Bronchial epithelial cell (primary cell): Measurements from ENCODE around the gene PPP1R1C. TPM values are rescaled to one million over a fixed set of nuclear protein-coding genes. Genes with fewer than 3 reads are reported as not detected.
A peak's percentile ranks its signal among the peaks of the same experiment; 100 is the strongest.

ENCODE experiments used
- DNase-seq: peaks from one replicate; pipeline ENCODE4 v3.0.0-alpha.2; 2010; ENCODE audit warnings: low read depth
- FAIRE-seq: peaks from 2 replicates; lab custom pipeline; 2011; peaks lifted over from hg19 to GRCh38; lab: Jason Lieb, UNC
- H3K27me3 ChIP-seq: 2 replicates; pipeline ENCODE4 v1.5.1; 2011; ENCODE audit warnings: low read length; ENCODE audit not compliant: control insufficient read depth, insufficient read depth
- H3K36me3 ChIP-seq: 2 replicates; pipeline ENCODE4 v1.5.1; 2011; ENCODE audit warnings: low read length; ENCODE audit not compliant: control insufficient read depth, insufficient read depth
- H3K4me3 ChIP-seq: 2 replicates; pipeline ENCODE4 v1.5.1; 2011; ENCODE audit warnings: mild to moderate bottlenecking, low read depth, low read length, control low read depth
- total RNA-seq: library from RNA; depleted of rRNA; stranded (reverse); fragments of >200 nt; gene quantifications from 2 replicates; pipeline ENCODE4 v1.2.1, GENCODE V29; 2014
- TF ChIP-seq, protein P1 (sequence below): IDR thresholded peaks from 2 replicates; pipeline ENCODE4 v1.5.1; 2011; ENCODE audit warnings: mild to moderate bottlenecking, moderate library complexity, low read length, control low read depth, inconsistent platforms; ENCODE audit not compliant: insufficient read depth, severe bottlenecking

PPP1R1C gene
- total RNA-seq, 1 donor from 2014 or later, result 2.1 TPM

DNA sequence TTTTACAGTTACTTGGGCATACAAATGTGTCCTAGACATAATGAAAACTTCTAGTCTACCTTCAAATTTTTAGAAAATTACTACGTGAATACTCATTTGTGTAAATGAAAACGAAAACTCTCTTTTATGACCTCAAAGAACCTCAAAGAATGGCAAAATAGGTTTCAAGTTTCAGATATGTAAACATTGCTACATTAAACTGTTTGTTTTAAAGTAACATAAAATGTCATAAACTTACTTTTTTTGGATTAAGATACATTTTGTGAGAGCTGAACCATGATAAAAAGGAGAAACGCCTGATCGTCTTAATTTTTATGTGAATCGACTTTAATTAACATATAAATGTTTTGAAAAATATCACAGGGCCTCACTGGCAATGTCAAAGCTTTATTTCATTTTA, 91.4 kb downstream of the PPP1R1C start:
- no peak overlapping the region for H3K4me3 ChIP-seq
- TF ChIP-seq, protein P1, sequence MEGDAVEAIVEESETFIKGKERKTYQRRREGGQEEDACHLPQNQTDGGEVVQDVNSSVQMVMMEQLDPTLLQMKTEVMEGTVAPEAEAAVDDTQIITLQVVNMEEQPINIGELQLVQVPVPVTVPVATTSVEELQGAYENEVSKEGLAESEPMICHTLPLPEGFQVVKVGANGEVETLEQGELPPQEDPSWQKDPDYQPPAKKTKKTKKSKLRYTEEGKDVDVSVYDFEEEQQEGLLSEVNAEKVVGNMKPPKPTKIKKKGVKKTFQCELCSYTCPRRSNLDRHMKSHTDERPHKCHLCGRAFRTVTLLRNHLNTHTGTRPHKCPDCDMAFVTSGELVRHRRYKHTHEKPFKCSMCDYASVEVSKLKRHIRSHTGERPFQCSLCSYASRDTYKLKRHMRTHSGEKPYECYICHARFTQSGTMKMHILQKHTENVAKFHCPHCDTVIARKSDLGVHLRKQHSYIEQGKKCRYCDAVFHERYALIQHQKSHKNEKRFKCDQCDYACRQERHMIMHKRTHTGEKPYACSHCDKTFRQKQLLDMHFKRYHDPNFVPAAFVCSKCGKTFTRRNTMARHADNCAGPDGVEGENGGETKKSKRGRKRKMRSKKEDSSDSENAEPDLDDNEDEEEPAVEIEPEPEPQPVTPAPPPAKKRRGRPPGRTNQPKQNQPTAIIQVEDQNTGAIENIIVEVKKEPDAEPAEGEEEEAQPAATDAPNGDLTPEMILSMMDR, result no peak
- FAIRE-seq (no peak), DNase-seq (no peak)
- no peaks in the 10 kb centered on the region for H3K36me3 ChIP-seq
- H3K27me3 ChIP-seq, result no peaks in the 10 kb centered on the region

DNA sequence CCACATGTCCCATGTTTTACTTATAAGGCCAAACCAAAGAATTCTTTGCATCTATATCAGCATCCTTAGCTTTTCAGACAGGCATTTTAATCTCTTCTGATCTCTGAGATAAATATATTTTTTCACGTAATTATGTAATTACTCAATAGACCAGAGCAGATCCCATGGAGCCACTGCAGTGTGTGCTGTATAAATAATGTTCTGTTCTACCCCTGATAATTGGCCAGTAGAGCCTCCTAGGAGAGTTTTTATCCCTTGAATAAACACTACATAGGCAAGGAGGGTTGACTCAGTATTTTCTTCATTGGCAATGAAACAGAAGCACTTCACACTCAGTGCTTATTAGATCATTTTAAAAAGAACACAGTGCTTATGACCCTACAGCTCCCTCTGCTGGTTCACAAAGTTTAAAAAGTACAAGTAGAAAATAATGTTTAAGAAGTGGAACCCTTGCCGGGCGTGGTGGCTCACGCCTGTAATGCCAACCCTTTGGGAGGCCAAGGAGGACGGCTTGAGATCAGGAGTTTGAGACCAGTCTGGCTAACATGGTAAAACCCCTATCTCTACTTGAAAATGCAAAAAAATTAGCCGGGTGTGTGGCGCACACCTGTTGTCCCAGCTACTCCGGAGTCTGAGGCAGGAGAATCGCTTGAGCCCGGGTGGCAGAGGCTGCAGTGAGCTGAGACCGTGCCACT, 91.9 kb downstream of the PPP1R1C start:
- DNase-seq, result peak; percentile 86
- Histone ChIP-seq H3K27me3 (no peaks in the 10 kb centered on the region), H3K4me3 (no peak overlapping the region), H3K36me3 (no peaks in the 10 kb centered on the region)
- TF ChIP-seq, protein P1, result peak; percentile 57
- no peak for FAIRE-seq

DNA sequence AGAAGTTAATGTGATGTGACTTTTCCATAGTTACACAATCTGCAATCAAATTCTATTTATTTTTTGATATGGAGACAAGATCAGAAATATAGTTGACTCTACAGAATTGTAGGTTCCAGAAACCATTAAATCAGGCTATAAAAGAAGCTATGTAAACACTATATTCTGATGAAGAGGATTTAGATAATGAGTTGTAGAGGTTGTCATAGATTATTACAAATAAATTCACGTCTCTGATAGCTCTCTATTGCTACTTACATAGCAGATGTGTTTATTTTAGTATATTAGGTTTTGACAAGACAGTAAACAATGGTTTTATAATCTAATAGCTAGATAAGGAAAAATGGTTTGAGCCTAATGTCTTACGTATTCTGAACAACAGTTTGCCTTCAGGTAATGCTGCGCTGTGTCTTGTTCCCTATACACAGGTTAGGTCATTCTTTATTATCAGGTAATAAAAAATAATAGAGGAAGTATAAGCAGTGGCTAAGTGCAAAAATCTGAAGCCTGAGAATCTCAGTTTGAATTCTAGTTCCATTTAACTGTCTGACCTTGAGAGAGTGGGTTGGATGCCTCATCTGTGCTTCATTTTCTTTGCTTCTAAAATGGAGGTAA, 93.4 kb downstream of the PPP1R1C start:
- no peaks in the 10 kb centered on the region for H3K36me3 ChIP-seq
- FAIRE-seq (no peak), DNase-seq (no peak)
- H3K4me3 ChIP-seq, result no peak overlapping the region
- TF ChIP-seq, protein P1, result no peak
- H3K27me3 ChIP-seq, result no peaks in the 10 kb centered on the region

GRCh38 chr2:182080493-182080892, 94.8 kb downstream of the PPP1R1C start:
- Histone ChIP-seq H3K4me3 (no peak overlapping the region), H3K27me3 (no peaks in the 10 kb centered on the region), H3K36me3 (no peaks in the 10 kb centered on the region)
- TF ChIP-seq, protein P1, result no peak
- DNase-seq, result no peak
- no peak for FAIRE-seq

- TF ChIP-seq, protein P1, result no peak
- Histone ChIP-seq H3K27me3 (no peaks in the 10 kb centered on the region), H3K36me3 (no peaks in the 10 kb centered on the region), H3K4me3 (no peak overlapping the region)
- FAIRE-seq (no peak), DNase-seq (peak; percentile 58)
Observed at GRCh38 chr2:182081602-182082260, 96.1 kb downstream of the PPP1R1C start.
